Measurements from ENCODE around the gene AGPAT2.

DNA sequence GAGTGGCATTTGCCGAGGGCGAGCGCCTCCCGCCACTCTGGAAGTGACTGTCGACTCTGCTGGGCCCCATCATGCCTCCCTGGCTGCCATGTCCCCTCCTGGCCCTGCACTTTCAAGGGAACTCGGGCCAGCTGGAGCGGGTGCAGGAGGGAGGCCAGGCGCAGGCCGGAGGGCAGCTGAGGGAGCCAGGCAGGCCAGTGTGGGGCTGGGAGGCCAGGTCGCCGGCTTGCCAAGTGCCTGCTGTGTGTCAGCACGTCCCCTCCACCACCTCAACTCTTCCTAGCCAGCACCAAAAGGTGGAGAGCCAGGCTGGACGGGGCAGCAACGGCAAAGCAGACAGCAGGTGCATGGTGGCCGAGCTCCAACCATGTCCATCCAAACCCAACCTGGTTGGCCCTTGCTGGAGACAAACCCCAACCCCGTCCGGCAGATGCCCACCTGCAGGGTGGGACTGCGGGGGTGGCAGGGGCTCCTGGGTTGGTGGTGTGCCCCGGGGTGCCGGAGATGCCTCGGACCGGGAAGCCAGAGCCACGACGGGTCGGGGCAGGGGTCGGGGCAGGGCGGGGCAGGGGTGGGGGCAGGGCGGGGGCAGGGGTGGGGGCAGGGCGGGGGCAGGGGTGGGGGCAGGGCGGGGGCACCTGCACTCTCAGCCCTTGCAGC lies 61.1 kb downstream of the AGPAT2 start:
- TF ChIP-seq, protein P1, sequence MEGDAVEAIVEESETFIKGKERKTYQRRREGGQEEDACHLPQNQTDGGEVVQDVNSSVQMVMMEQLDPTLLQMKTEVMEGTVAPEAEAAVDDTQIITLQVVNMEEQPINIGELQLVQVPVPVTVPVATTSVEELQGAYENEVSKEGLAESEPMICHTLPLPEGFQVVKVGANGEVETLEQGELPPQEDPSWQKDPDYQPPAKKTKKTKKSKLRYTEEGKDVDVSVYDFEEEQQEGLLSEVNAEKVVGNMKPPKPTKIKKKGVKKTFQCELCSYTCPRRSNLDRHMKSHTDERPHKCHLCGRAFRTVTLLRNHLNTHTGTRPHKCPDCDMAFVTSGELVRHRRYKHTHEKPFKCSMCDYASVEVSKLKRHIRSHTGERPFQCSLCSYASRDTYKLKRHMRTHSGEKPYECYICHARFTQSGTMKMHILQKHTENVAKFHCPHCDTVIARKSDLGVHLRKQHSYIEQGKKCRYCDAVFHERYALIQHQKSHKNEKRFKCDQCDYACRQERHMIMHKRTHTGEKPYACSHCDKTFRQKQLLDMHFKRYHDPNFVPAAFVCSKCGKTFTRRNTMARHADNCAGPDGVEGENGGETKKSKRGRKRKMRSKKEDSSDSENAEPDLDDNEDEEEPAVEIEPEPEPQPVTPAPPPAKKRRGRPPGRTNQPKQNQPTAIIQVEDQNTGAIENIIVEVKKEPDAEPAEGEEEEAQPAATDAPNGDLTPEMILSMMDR (IDR thresholded peaks at IDR 0.05), result no peak
- TF ChIP-seq SIN3A (IDR thresholded peaks at IDR 0.05; ENCODE audit: borderline replicate concordance, insufficient read depth, low read depth, low read length) (no peak), POLR2AphosphoS5 (IDR thresholded peaks at IDR 0.05; ENCODE audit: low read depth, low read length) (no peak), TCF7L2 (IDR thresholded peaks at IDR 0.05; ENCODE audit: low read depth, low read length) (no peak)
- TF ChIP-seq, protein P2, sequence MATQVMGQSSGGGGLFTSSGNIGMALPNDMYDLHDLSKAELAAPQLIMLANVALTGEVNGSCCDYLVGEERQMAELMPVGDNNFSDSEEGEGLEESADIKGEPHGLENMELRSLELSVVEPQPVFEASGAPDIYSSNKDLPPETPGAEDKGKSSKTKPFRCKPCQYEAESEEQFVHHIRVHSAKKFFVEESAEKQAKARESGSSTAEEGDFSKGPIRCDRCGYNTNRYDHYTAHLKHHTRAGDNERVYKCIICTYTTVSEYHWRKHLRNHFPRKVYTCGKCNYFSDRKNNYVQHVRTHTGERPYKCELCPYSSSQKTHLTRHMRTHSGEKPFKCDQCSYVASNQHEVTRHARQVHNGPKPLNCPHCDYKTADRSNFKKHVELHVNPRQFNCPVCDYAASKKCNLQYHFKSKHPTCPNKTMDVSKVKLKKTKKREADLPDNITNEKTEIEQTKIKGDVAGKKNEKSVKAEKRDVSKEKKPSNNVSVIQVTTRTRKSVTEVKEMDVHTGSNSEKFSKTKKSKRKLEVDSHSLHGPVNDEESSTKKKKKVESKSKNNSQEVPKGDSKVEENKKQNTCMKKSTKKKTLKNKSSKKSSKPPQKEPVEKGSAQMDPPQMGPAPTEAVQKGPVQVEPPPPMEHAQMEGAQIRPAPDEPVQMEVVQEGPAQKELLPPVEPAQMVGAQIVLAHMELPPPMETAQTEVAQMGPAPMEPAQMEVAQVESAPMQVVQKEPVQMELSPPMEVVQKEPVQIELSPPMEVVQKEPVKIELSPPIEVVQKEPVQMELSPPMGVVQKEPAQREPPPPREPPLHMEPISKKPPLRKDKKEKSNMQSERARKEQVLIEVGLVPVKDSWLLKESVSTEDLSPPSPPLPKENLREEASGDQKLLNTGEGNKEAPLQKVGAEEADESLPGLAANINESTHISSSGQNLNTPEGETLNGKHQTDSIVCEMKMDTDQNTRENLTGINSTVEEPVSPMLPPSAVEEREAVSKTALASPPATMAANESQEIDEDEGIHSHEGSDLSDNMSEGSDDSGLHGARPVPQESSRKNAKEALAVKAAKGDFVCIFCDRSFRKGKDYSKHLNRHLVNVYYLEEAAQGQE (IDR thresholded peaks at IDR 0.05; ENCODE audit: insufficient read depth in 1 of 2, low read depth in 2 of 2, low read length in 1 of 2), result no peak
